ENCODE measurements around the gene ACBD6.

Gene ACBD6

DNA sequence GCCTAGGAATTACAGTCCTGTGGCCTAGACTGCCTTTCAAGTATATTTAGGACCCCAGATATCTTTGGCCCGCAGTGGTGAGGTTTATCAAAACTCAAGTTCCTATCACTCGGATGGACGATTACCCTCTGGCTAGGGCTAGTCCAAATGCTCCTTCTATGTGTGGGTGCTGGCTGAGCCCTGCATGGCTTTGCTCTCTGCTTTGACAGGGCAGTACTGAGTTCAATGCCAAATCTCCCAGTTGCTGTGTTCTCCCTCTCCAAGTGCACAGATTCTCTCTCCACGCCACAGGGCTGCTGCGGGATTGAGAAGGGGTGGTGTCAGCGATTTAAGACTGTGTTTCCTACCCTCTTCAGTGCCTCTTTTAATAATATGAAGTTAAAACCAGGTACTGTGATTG lies 175.3 kb downstream of the ACBD6 start:
- H3K79me2 ChIP-seq (ENCODE audit: insufficient read depth, low read depth) = 0 out of 2 replicates have a peak, but pooled peaks cover 5% of the 10 kb centered on the region
- no peaks in the 10 kb centered on the region for H4K20me1 ChIP-seq (ENCODE audit: insufficient read depth)
- H3K9ac ChIP-seq = no peak overlapping the region
- H3K4me2 ChIP-seq = no peak overlapping the region
- no peaks in the 10 kb centered on the region for H3K4me1 ChIP-seq (ENCODE audit: low read depth, poor library complexity, severe bottlenecking)
- H3K27ac ChIP-seq = no peak overlapping the region
- TF ChIP-seq, protein P1, sequence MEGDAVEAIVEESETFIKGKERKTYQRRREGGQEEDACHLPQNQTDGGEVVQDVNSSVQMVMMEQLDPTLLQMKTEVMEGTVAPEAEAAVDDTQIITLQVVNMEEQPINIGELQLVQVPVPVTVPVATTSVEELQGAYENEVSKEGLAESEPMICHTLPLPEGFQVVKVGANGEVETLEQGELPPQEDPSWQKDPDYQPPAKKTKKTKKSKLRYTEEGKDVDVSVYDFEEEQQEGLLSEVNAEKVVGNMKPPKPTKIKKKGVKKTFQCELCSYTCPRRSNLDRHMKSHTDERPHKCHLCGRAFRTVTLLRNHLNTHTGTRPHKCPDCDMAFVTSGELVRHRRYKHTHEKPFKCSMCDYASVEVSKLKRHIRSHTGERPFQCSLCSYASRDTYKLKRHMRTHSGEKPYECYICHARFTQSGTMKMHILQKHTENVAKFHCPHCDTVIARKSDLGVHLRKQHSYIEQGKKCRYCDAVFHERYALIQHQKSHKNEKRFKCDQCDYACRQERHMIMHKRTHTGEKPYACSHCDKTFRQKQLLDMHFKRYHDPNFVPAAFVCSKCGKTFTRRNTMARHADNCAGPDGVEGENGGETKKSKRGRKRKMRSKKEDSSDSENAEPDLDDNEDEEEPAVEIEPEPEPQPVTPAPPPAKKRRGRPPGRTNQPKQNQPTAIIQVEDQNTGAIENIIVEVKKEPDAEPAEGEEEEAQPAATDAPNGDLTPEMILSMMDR (conservative IDR thresholded peaks at IDR 0.05; ENCODE audit: low read depth, low read length) = no peak
- H3K36me3 ChIP-seq (ENCODE audit: insufficient read depth) = no peaks in the 10 kb centered on the region
- H3K27me3 ChIP-seq (ENCODE audit: insufficient read depth, low read depth) = no peaks in the 10 kb centered on the region
- H3K4me3 ChIP-seq (IDR thresholded peaks at IDR 0.05; ENCODE audit: insufficient read depth, low read depth, low read length) = no peak overlapping the region
- H2AFZ ChIP-seq (ENCODE audit: low read depth) = no peak overlapping the region

DNA sequence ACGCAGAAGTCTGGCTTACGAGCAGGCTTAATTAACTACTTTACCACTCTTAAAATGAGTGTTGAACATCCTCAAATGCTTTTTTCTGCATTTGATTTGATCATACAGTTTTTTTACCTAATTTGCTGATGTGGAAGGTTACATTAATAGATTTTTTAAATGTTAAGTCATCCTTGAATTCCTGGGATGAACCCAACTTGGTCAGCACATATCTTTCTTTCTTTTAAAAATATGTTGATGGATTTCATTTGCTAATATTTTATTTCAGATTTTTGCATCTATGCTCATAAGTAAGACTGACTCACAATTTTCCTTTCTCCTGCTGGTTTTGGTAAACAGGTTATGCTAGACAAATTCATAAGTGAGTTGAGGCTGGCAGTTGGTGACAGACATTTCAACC lies 189.5 kb downstream of the ACBD6 start:
- H3K4me3 ChIP-seq (IDR thresholded peaks at IDR 0.05; ENCODE audit: insufficient read depth, low read depth, low read length) = no peak overlapping the region
- TF ChIP-seq, protein P1 (conservative IDR thresholded peaks at IDR 0.05; ENCODE audit: low read depth, low read length) = no peak
- H3K79me2 ChIP-seq (ENCODE audit: insufficient read depth, low read depth) = no peaks in the 10 kb centered on the region
- no peak overlapping the region for H3K4me2 ChIP-seq
- no peak overlapping the region for H3K9ac ChIP-seq
- no peak overlapping the region for H3K27ac ChIP-seq
- H2AFZ ChIP-seq (ENCODE audit: low read depth) = no peak overlapping the region
- H3K4me1 ChIP-seq (ENCODE audit: low read depth, poor library complexity, severe bottlenecking) = no peaks in the 10 kb centered on the region
- H4K20me1 ChIP-seq (ENCODE audit: insufficient read depth) = no peaks in the 10 kb centered on the region
- H3K27me3 ChIP-seq (ENCODE audit: insufficient read depth, low read depth) = no peaks in the 10 kb centered on the region; the same call in 1 of the 2 replicates
- H3K36me3 ChIP-seq (ENCODE audit: insufficient read depth) = no peaks in the 10 kb centered on the region

DNA sequence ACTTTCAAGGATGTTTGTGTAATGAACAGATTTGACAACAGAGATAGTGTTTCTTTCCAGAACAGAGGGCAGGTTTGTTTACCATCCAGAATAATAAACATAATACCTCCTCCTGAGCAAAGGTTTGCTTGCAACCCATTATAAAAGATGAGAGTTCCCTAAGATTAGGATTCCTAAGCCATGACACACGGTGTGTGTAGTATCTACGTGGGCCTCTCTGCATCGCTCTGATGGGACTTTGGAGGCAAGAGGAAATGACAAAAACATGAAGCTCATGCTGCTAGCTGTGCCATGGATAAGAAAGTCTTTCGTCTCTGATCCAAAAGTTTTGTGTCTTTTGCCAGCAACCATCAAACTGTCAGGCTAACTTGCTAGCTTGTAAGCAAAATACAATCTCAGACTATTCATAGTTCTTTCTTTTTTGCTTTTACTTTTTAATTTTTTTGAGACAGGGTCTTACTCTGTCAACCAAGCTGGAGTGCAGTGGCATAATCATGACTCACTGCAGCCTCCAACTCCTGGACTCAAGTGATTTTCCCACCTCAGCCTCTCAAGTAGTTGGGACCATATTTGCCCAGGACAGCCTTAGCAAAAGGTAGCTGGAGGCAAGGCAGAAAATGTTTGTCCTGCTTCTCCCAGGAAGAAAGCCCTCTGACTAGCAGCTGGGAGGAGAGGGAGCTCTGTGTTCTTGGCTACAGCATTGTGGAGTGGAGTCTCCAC lies 191.2 kb downstream of the ACBD6 start:
- no peak overlapping the region for H3K9ac ChIP-seq
- no peak overlapping the region for H3K4me3 ChIP-seq (IDR thresholded peaks at IDR 0.05; ENCODE audit: insufficient read depth, low read depth, low read length)
- H3K4me1 ChIP-seq (ENCODE audit: low read depth, poor library complexity, severe bottlenecking) = no peaks in the 10 kb centered on the region
- no peaks in the 10 kb centered on the region; the same call in 1 of the 2 replicates for H3K27me3 ChIP-seq (ENCODE audit: insufficient read depth, low read depth)
- TF ChIP-seq, protein P1 (conservative IDR thresholded peaks at IDR 0.05; ENCODE audit: low read depth, low read length) = no peak
- H2AFZ ChIP-seq (ENCODE audit: low read depth) = no peak overlapping the region
- no peaks in the 10 kb centered on the region for H3K36me3 ChIP-seq (ENCODE audit: insufficient read depth)
- H3K79me2 ChIP-seq (ENCODE audit: insufficient read depth, low read depth) = no peaks in the 10 kb centered on the region
- H3K4me2 ChIP-seq = no peak overlapping the region
- no peaks in the 10 kb centered on the region for H4K20me1 ChIP-seq (ENCODE audit: insufficient read depth)
- no peak overlapping the region for H3K27ac ChIP-seq

DNA sequence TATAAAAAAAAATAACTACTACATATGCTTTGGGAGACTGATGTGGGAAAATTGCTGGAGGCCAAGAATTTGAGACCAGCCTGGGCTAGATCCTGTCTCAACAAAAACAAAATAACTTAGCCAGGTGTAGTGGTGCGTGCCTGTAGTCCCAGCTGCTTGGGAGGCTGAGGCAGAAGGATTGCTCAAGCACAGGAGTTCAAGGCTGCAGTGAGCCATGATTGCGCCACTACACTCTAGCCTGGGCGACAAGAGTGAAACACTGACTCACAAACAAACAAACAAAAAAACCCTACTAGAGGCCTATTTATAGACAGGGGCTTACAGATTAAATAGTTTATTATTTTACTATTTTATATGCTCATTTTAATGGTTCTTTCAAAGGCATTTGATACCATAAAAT lies 192.3 kb downstream of the ACBD6 start:
- Histone ChIP-seq H2AFZ (ENCODE audit: low read depth) (no peak overlapping the region), H3K9ac (no peak overlapping the region), H3K4me3 (IDR thresholded peaks at IDR 0.05; ENCODE audit: insufficient read depth, low read depth, low read length) (no peak overlapping the region), H3K27ac (no peak overlapping the region), H3K79me2 (ENCODE audit: insufficient read depth, low read depth) (no peaks in the 10 kb centered on the region), H3K27me3 (ENCODE audit: insufficient read depth, low read depth) (no peaks in the 10 kb centered on the region; the same call in 1 of the 2 replicates), H3K4me1 (ENCODE audit: low read depth, poor library complexity, severe bottlenecking) (no peaks in the 10 kb centered on the region), H3K4me2 (no peak overlapping the region), H4K20me1 (ENCODE audit: insufficient read depth) (no peaks in the 10 kb centered on the region), H3K36me3 (ENCODE audit: insufficient read depth) (no peaks in the 10 kb centered on the region)
- TF ChIP-seq, protein P1 (conservative IDR thresholded peaks at IDR 0.05; ENCODE audit: low read depth, low read length) = no peak
